SKM-1 (cell line): ENCODE results near the gene ITPKC.

Experiments used
- DNase-seq: peaks from one replicate; lab custom pipeline; 2025; ENCODE audit not compliant: unreplicated experiment; lab: John Stamatoyannopoulos, UW

Gene ITPKC

DNA sequence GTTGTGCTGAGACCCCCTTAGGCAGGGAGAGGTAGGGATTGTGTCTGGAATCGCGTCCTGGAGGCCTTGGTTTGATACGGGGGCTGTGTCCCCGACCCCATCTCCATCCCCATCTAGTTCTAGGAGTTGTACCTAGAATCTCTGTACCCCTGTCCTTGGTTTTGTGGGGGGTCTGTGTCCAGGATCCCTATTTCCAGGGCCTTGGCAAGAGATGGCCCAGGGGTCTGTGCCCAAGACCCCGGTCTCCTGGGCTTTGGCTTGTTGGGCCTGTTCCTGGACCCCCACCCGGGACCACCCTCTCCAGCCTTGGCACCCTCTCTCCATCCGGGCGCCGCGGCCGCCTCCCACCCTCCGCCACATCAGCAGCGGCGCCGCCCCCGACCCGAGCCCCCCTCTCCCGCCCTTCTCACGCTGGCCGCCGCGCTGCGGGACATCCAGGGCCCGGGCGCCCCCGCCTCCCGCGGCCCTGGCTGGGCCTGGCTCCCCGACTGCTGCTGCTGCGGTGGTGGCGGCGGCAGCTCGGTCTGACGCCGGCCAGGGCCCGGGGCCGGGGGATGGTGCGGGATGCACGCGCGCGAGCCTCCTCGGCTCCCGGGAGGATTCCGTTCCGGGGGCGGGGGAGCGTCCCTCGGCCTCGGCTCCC, 26.7 kb upstream of the ITPKC start, which contains the start of gene NUMBL:
TSS of gene NUMBL (minus strand) at position 602 of the 643 bp plus-strand sequence. CDS start at position 434, 168 bp downstream.
- no peak for DNase-seq

DNA sequence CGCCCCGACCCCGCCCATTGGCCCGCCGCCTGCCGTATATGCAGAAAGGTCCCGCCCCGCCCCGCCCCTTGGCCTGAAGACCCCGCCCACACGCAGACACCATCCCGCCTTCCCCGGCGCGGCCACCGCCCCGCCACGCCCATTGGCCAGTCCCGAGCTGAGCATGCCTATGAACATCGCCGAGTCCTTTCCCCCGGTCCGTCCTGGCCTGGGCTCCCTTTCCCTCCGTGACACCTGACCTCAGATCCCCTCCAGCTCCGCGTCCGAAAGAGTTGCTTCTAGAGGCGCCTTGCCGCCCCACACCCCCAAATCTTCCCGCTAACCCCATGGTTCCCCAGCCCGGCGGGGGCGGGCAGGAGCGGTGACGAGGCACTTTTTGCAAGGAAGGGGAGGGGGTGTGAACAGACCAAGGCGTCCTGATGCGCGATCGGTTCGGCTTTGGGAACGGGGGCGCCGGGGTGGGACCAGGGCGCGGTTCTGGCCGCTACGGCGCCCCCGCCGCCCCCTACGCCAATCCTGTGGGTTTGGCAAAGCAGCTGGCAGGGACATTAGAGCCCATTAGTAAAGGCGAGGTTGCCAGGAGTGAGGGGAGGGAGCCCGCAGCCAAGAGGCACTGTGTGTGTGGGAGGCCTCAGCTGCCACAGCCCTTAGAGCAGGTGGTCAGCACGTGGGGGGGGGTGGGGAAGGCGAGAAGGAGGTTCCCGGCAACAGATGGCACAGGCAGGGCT, 26.1 kb upstream of the ITPKC start:
- DNase-seq = peak; percentile 69

DNA sequence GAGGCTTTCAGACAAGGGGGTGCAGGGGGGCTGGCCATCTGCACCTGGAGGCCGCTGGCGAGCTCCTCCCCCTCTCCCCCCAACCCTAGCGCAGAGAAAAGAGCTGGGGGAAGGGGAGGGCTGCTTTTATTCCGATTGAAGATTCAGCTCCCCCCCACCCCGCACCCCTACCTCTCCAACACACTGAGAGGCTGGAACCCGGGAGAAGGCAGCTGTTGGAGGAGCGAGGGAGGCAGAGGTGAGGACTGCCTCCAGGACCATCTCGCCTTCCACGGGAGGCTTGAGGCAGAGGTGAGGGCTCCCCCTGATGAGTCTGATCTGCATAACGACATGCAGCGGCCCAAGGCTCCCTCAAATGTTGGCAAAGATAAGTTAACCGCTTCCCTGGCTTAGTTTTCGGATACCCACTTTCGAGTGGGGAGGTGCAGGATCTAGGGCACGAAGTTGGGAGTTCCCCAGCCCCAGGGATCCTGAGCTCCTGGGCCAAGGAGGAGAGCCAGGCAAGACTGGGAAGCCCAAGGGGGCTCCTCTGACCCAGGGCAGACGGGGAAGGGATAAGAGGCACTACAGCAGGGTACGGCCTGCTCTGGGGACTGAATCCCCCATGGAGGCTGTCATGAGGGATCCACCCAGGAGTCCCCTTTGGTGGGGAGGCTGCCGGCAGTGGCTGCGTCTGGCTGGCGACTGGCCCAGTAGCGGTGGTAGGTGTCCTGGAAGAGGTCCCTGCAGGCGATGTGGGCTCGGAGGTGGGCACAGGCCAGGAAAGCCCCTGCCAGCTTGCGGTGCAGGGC, 25.3 kb upstream of the ITPKC start:
- DNase-seq = no peak

DNA sequence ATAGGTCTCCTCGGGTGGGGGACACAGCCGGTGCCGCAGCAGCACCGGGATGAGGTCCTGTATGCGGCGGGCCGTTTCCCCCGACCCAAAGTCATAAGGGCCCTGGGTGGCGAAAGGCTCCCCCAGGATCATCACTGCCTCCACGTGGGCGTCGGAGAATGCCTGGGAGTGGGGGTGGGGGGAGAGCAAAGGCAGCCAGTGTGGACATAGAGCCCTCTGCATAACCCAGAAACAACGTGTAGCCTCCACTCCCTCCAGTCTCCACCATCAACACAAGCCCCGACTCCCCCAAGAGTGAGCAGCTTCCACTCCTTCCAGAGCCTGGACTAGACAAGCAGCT, 24.7 kb upstream of the ITPKC start:
- DNase-seq = no peak

DNA sequence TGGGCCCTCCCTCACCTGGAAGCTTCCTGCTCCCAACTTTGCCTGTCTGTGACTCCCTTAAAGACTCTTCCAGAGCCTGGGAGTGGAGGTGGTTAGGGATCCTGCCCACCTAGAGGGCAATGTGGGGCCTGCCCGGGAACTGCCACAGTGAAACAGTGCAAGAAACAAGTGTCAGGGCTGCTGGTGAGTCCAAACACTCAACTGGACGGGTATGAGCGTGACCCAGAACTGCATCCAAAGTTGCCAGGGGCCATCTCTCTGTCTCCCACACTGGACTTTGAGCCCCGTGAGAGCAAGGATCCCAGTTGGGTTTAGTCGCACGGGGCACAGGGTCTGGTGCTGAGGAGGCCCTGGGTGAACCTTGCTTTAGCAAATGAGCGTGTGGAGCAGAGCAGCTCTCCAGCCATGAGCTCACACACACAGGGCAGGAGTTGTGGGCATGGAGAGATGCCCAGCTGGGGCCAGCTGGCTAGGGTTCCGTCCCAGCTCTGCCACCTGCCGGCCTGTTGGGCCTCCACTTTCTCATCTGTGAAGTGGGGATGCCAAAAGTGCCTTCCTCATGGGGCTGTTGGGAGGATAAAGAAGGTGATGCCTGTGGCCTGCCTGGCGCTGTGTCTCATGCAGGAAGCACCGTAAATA, 23.6 kb upstream of the ITPKC start:
- DNase-seq = no peak

DNA sequence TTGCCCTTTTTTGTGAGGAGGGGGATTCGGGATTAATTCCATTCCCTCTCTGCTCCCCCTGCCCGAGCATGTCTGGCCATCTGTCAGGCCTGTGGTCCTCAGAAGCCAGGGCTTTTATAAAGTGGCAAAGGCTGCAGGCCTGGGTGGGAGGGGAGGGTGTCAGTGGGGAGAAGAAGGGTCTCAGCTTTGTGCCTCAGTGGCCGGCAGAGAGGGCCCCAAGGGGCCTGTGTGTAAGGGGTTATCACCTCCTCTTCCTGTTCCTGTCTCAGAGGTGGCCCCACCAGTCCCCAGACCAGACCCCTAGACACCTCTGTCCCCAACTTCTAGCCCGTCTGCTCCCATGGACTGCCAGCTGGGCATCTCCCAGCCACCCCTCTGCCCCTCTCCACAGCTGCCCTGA, 23.0 kb upstream of the ITPKC start:
- DNase-seq = no peak

DNA sequence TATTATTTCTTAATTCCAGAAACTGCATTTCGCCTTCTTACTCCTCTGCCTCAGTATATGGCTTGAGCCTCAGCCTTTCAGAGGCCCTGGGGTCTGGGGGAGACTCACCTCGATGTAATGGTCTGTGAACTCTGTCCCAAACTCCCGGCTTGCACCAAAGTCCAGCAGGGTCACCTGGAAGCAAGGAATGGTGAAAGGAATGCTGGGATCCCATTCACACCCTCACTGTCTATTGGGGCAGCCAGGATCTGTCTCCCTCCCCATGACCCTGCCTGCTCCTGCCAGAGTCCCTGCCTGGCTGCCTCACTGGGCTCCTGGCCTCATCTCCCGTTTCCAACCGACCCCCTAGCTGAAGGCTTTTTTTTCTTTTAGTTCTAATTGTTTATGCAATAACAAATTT, 21.0 kb upstream of the ITPKC start:
- no peak for DNase-seq

DNA sequence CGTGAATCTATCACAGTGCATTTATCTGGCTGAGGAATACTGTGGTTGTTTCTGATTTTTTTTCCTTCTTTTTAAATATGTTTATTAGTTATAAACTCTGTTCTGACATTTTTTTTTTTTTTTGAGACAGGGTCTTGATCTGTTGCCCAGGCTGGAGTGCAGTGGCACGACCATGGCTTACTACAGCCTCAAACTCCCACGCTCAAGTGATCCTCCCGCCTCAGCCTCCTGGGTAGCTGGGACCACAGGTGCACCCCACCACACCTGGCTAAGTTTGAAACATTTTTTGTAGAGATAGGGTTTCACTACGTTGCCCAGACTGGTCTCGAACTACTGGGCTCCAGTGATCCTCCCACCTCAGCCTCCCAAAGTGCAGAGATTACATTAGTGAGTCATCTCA, 19.9 kb upstream of the ITPKC start:
- no peak for DNase-seq

DNA sequence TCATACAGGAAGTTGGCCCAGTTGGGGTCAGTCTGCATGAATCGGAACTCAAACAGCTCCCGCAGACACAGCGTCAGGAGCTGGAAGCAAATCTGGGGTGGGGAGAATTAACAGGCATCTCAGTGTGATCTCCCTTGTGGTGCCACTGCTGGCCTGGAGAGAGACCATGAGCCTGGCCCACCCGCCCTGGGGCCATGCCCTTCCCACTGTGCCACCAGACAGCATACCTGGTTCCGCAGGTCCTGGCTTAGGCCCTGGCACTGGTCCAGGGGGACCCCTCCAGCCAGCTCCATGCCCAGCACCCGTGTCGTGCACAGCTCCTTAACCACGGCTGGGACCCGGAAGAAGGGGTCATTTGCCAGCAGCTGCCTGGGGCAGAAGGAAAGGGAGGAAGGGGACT, 16.8 kb upstream of the ITPKC start:
- DNase-seq = no peak

DNA sequence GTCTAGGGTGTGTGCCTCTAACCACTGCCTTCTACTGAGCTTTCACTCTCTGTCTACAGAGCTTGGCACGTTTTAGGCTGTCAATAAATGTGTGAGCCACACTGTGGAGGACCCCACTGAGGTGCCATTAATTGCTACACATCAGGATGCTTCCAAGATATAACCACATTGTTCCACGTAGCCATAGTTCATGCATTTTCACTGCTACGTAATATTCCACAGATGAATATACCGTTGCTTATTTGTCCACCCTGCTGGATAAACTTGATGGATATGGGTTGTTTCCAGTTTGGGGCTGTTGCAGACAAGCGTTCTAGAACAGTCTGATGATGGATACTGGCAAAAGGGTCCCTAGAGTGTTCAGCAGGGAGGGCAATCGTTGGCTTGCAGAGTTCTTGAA, 15.2 kb upstream of the ITPKC start:
- DNase-seq = no peak

DNA sequence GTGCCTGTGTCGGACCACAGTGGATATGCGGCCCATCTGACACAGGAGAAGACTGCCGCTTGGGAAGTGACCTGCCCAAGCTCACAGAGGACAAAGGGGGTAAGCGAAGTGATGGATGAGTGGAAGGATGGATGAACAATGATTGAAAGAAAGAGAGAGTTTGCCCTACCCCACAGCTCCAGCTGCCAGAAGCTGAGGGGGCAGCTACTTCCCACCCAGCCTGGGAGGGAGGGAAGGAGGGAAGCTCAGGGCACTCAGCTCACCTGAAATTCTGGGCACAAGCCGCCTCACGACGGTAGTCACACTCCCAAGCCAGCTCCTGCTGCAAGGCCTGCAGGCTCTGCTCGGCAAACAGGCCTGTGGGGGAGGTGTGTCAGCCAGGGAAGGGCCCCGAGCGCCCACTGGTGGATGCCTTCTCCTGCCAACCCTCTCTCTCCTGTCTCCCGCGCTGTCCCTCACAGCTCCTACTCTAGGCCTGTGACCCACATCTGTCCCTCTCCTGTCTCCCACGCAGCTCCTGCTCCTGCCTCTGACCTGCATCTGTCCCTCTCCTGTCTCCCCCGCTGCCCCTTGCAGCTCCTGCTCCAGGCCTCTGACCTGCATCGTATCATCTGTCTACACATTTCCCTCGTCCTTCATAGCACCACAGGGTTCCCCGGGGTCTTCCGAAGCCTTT, 14.4 kb upstream of the ITPKC start:
- no peak for DNase-seq

DNA sequence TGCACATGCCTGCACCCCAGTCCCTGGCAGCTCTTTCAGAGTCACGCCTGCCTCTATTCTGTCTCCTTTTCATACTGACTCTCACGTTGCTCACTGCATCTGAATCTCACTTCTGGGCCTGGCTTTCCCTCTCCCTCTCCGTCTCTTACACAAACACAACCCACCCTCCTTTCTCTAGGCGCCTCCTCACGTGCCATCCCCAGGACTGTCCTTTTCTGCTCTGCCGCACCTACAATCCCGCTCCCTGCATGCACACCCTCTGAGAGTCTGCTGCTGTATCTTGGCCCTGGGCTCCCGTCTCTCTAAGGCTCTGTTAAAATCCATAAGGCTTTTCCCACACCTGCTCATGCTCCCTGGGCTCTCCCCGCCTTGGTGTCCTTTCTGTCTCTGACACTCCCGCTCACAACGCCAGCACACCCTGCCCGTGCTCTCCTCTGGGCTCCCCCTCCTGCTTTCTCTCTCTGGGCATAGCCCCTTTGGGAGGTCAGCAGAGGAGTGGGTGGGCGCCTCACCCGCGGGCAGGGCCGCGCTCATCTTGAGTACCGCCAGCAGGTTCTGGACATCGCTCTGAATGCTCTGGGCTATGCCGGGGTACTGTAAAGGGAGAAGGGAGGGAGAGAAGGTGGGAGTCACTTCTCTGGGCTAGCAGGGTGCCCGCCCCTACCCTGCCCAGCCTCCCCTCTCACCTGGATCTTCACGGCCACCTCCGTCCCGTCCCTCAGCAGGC, 13.7 kb upstream of the ITPKC start:
- no peak for DNase-seq

DNA sequence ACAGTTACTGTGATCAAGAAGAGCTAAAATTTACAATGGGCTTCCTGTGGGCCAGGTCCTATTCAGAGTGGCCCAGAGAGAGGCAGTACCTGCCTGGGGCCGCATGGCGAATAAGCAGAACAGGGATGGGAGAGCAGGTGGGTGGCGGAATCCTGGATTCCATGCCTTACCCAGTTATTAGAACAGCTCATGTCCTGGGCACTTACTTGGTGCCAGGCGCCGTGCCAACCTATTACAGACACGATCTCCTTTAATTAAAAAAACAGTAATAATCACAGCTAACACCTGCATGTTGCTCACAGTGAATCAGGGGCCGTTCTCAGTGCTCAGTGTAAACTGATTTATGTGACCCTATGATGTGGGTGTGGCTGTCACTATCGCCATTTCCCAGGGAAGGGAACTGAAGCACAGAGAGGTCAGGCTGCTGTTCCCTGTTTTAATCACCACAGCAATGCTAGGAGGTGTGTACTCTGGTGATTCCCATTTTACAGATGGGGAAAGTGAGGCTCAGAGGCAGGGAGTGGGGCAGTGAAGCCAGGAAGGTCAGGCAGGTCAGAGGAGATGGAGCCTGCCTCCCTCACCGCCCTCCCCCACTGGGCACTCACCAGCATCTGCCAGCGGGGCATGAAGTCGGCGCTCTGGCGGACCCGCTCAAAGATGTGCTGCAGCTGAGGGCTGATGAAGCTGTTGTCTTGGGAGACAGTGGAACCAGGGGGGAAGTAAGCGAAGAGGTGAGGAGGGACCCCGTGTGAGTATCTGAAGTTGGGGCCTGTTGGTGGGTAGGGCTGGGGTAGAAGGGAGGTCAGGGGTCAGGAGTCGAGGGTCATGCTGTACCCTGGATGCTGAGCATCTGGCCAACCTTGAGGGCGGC, 12.2 kb upstream of the ITPKC start:
- no peak for DNase-seq

DNA sequence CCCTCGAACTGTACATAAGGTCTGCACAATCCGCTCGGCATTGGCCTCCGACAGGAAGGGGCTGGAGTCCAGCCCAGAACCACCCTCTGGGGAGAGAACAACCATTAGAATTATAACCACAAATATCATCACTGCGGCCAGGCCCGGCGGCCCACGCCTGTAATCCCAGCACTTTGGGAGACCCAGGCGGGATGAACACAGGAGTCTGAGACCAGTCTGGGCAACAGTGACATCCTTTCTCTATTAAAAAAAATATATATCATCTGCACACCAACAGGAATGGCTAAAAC, 11.6 kb upstream of the ITPKC start:
- no peak for DNase-seq

DNA sequence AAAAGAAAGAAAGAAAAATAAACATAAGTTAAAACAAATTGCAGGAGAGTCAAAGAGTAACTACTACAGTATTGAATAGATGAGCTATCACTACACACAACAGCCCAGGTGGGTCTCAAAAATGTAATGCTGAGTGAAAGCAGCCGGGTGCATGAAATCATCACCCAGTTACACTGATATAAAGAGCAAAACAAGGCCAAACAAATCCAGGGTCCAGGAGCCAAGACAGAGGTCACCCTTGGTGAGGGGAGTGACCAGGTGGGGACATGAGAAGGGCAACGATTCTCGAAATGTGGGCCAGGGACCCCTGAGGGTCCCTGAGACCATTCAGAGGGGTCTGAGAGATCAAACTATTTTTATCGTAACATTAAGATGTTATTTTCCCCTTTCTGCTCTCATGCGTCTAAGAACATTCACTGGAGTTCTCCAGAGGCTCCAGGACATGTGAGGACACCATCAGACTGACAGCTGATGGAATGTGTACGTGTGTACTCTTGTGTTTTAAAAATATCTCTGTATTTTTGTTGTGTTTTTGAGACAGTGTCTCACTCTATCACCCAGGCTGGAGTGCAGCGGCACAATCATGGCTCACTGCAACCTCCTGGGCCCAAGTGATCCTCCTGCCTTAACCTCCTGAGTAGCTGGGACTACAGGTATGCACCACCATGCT, 10.8 kb upstream of the ITPKC start:
- no peak for DNase-seq

DNA sequence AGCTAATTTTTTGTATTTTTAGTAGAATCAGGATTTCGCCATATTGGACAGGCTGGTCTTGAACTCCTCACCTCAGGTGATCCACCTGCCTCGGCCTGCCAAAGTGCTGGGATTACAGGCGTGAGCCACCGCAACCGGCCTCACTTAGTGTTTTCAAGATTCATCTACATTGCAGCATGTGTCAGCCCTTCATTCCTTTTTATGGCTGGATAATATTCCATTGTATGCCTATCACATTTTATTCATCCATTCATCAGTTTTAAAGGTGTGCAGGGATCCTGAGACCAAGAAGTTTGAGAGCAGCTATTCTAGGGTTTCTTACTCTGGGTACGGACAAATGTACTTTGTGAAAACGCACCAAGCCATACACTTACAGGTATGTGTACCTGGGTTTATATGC, 9.3 kb upstream of the ITPKC start:
- DNase-seq = no peak

DNA sequence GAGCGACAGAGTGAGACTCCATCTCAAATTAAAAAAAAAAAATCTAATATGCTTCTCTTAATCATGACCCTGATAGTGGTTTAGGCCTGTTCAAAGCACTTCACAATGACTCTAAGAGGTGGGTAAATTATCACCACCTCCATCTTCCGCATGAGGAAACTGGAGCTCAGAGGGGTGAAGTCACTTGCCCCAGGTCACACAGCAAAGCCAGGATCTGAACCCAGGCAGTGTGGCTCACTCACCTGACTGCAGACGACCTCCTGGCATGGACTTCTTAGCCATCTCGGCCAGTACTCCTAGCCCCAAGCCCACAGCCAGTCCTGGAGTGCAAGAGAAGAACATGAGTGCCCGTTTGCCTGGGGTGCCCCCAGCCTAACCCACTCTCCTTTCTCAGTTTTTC, 7.1 kb upstream of the ITPKC start:
- DNase-seq = no peak

DNA sequence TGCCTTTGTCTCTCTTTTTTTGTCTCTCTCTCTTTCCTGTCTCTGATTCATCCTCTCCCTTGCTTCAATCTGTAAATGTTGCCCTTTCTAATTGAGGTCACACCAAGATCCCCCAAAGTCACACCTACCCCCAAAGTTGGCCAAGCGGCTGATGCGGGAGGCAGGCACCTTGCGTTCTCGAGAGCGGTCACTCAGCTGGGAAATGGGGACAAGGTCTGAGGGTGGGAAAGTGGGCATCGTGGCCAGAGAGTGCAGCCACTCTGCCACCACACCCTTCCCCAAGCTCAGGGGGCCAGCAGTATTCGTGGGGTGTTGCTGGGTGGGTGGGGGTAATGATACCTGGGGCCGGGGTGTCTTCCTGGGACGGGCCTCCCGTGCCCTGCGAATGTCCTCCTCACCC, 3.0 kb upstream of the ITPKC start:
- DNase-seq = no peak
